ENCODE results near the gene ST6GALNAC6.

DNA sequence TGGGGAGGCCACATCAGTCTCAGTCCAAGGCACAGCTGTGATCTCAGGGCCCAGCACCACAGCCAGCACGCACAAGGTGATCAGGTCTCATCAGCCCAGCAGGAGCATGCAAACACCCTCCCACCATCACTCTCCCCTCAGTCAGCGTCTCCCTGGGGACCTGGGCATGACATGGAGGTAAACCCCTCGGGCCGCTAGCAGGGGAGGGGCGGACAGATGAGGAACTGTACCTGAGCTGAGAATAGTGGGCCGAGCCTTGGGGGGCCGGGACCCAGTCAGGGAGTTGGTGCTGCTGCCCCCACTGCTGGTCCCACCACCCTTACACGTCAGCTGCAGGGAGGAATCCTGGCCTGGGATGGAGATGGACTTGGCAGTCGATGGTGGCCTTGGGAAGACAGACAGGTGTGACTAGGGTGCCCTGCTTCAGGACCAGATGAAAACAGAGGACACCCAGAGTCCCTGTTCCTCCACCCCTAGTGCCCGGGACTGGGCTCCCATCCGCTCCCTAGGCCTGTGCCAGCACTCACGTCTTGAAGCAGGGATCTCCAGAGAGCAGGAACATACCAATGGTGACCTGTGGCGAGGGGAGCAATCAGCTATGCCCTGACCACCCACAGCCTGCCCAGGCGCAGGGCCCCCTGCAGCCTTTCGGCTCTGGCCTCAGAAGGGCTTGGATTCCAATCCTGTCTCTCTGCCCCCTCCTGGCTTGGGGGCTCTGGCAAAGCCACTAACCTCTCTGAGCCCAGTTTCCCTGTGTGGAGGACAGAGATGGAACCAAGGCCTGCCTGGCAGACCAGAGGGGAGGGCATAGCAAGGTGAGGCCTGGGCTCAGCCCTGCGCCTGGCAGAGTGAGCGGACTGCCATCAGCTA lies 48.7 kb upstream of the ST6GALNAC6 start:
- no peak for TF ChIP-seq EZH2 (IDR thresholded peaks at IDR 0.05)
- TF ChIP-seq EZH2phosphoT487 (IDR thresholded peaks at IDR 0.05; ENCODE audit: borderline replicate concordance) = no peak
- TF ChIP-seq, protein P1, sequence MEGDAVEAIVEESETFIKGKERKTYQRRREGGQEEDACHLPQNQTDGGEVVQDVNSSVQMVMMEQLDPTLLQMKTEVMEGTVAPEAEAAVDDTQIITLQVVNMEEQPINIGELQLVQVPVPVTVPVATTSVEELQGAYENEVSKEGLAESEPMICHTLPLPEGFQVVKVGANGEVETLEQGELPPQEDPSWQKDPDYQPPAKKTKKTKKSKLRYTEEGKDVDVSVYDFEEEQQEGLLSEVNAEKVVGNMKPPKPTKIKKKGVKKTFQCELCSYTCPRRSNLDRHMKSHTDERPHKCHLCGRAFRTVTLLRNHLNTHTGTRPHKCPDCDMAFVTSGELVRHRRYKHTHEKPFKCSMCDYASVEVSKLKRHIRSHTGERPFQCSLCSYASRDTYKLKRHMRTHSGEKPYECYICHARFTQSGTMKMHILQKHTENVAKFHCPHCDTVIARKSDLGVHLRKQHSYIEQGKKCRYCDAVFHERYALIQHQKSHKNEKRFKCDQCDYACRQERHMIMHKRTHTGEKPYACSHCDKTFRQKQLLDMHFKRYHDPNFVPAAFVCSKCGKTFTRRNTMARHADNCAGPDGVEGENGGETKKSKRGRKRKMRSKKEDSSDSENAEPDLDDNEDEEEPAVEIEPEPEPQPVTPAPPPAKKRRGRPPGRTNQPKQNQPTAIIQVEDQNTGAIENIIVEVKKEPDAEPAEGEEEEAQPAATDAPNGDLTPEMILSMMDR (IDR thresholded peaks at IDR 0.05 in 2 of 3, conservative IDR thresholded peaks at IDR 0.05 in 1 of 3; ENCODE audit: borderline replicate concordance in 1 of 3, insufficient read depth in 1 of 3, low read depth in 2 of 3, low read length in 2 of 3) = no peak
- no peak for TF ChIP-seq SIN3A (IDR thresholded peaks at IDR 0.05; ENCODE audit: low read depth)
- no peak for TF ChIP-seq FOSL1 (IDR thresholded peaks at IDR 0.05; ENCODE audit: low read depth)
- TF ChIP-seq, protein P2, sequence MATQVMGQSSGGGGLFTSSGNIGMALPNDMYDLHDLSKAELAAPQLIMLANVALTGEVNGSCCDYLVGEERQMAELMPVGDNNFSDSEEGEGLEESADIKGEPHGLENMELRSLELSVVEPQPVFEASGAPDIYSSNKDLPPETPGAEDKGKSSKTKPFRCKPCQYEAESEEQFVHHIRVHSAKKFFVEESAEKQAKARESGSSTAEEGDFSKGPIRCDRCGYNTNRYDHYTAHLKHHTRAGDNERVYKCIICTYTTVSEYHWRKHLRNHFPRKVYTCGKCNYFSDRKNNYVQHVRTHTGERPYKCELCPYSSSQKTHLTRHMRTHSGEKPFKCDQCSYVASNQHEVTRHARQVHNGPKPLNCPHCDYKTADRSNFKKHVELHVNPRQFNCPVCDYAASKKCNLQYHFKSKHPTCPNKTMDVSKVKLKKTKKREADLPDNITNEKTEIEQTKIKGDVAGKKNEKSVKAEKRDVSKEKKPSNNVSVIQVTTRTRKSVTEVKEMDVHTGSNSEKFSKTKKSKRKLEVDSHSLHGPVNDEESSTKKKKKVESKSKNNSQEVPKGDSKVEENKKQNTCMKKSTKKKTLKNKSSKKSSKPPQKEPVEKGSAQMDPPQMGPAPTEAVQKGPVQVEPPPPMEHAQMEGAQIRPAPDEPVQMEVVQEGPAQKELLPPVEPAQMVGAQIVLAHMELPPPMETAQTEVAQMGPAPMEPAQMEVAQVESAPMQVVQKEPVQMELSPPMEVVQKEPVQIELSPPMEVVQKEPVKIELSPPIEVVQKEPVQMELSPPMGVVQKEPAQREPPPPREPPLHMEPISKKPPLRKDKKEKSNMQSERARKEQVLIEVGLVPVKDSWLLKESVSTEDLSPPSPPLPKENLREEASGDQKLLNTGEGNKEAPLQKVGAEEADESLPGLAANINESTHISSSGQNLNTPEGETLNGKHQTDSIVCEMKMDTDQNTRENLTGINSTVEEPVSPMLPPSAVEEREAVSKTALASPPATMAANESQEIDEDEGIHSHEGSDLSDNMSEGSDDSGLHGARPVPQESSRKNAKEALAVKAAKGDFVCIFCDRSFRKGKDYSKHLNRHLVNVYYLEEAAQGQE (IDR thresholded peaks at IDR 0.05; ENCODE audit: low read depth) = no peak
- TF ChIP-seq POLR2A (IDR thresholded peaks at IDR 0.05; ENCODE audit: borderline replicate concordance, extremely low read depth, insufficient read depth, insufficient read length) = no peak
- no peak for TF ChIP-seq ELF1 (IDR thresholded peaks at IDR 0.05; ENCODE audit: borderline replicate concordance, low read depth)
- no peak for TF ChIP-seq RAD21 (IDR thresholded peaks at IDR 0.05; ENCODE audit: low read depth)
- TF ChIP-seq TCF7L2 (IDR thresholded peaks at IDR 0.05; ENCODE audit: borderline replicate concordance, extremely low read depth, insufficient read depth, insufficient read length) = no peak
- no peak for TF ChIP-seq SRF (IDR thresholded peaks at IDR 0.05; ENCODE audit: low read depth)
- TF ChIP-seq ZNF274 (IDR thresholded peaks at IDR 0.05; ENCODE audit: low read depth, low read length) = no peak
